Measurements from ENCODE around the gene HJV.

HJV gene

DNA sequence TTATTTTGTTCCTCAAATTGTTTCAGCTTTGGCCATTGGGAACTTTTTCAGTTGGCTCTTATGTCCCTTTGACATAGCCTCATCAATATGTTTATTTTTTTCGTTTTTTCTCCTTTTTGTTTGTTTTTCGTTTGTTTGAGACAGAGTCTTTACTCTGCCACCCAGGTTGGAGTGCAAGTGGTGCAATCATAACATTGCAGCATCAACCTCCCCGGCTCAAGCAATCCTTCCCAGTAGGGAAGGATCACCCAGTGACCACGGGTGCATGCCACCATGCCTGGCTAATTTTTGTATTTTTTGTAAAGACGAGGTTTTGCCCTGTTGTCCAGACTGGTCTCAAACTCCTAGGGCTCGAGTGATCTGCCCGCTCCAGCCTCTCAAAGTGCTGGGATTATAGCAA is 49.0 kb downstream of the HJV start:
- DNase-seq: no peak
